SK-N-SH treated with all-trans-retinoic acid at 6 μM for 48 hours (cell line): ENCODE results near the gene ANKRD26.

Source experiments
- ARNTL ChIP-seq: fragments of 450-650 bp; formaldehyde crosslinking; IDR thresholded peaks from 2 replicates; pipeline ENCODE4 v1.5.0; 2020; ENCODE audit warnings: low read depth, mild to moderate bottlenecking, moderate library complexity, borderline replicate concordance
- BACH2 ChIP-seq: fragments of 250-450 bp; sonication (Bioruptor Pico); IDR thresholded peaks from 2 replicates; pipeline ENCODE4 v1.9.0; 2021; ENCODE audit warnings: mild to moderate bottlenecking, borderline replicate concordance
- CREB5 ChIP-seq: fragments of 250-450 bp; sonication (Bioruptor Pico); IDR thresholded peaks from 2 replicates; pipeline ENCODE4 v1.5.1; 2020; ENCODE audit warnings: low read depth, mild to moderate bottlenecking, moderate library complexity
- OSR1 ChIP-seq: fragments of 250-450 bp; sonication (Bioruptor Pico); IDR thresholded peaks from 2 replicates; pipeline ENCODE4 v1.8.0; 2022; ENCODE audit warnings: moderate library complexity, mild to moderate bottlenecking, inconsistent platforms
- POU6F1 ChIP-seq: fragments of 250-450 bp; sonication (Bioruptor Pico); IDR thresholded peaks from 2 replicates; pipeline ENCODE4 v1.8.0; 2021; ENCODE audit warnings: low read depth, mild to moderate bottlenecking, moderate library complexity, borderline replicate concordance
- PPARA ChIP-seq: fragments of 250-450 bp; sonication (Bioruptor Pico); IDR thresholded peaks from 2 replicates; pipeline ENCODE4 v1.5.0; 2020; ENCODE audit warnings: mild to moderate bottlenecking, borderline replicate concordance
- RARB ChIP-seq: fragments of 250-450 bp; sonication (Bioruptor Pico); IDR thresholded peaks from 2 replicates; pipeline ENCODE4 v1.8.0; 2021; ENCODE audit warnings: mild to moderate bottlenecking, moderate library complexity
- TOX ChIP-seq: fragments of 250-450 bp; sonication (Bioruptor Pico); IDR thresholded peaks from 2 replicates; pipeline ENCODE4 v1.8.0; 2021; ENCODE audit warnings: mild to moderate bottlenecking, moderate library complexity, borderline replicate concordance
- ZFP3 ChIP-seq: fragments of 250-450 bp; sonication (Bioruptor Pico); IDR thresholded peaks from 2 replicates; pipeline ENCODE4 v1.5.0; 2020; ENCODE audit warnings: mild to moderate bottlenecking, moderate library complexity
- ZNF565 ChIP-seq: fragments of 450-650 bp; formaldehyde crosslinking; conservative IDR thresholded peaks from 2 replicates; pipeline ENCODE4 v1.5.0; 2020; ENCODE audit warnings: low read depth, mild to moderate bottlenecking, moderate library complexity
- ZNF8 ChIP-seq: fragments of 450-650 bp; formaldehyde crosslinking; IDR thresholded peaks from 2 replicates; pipeline ENCODE4 v1.5.0; 2020; ENCODE audit warnings: mild to moderate bottlenecking, moderate library complexity

DNA sequence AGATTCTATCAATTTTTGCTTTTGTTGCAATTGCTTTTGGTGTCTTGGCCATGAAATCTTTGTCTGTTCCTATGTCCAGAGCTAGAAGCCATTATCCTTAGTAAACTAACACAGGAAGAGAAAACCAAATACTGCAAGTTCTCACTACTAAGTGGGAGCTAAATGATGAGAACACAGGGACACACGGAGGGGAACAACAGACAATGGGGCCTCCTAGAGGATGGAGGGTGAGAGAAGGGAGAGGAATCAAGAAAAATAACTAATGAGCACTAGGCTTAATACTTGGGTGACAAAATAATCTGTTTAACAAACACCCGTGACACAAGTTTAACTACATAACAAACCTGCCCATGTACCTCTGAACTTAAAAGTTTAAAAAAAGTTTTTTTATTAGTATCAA lies 78.2 kb downstream of the ANKRD26 start:
- TF ChIP-seq RARB (CRISPR knock-in tag) (no peak), ZFP3 (CRISPR knock-in tag) (no peak), ARNTL (CRISPR knock-in tag) (no peak), TOX (CRISPR knock-in tag) (no peak), POU6F1 (CRISPR knock-in tag) (no peak), CREB5 (CRISPR knock-in tag) (no peak), PPARA (CRISPR knock-in tag) (no peak), ZNF565 (CRISPR knock-in tag) (no peak), BACH2 (no peak), ZNF8 (CRISPR knock-in tag) (no peak), OSR1 (CRISPR knock-in tag) (no peak)
